ENCODE results near the gene ABR. TPM values are rescaled to one million over a fixed set of nuclear protein-coding genes. Genes with fewer than 3 reads are reported as not detected.
A peak's percentile ranks its signal among the peaks of the same experiment; 100 is the strongest.

The ABR gene
- total RNA-seq, 1 donor from 2014 or later: 70.9 TPM

GRCh38 chr17:1190751-1191331, 11.1 kb upstream of the ABR start:
- H4K20me1 ChIP-seq (ENCODE audit: insufficient read depth, low read length): no peaks in the 10 kb centered on the region
- Mint-ChIP-seq H3K36me3 (ENCODE audit: low read depth, unreplicated experiment) (no peaks in the 10 kb centered on the region), H3K4me1 (ENCODE audit: low read depth, unreplicated experiment) (peaks cover 6% of the 10 kb centered on the region), H3K27ac (ENCODE audit: unreplicated experiment) (peak overlapping the region; percentile 41), H3K9me3 (ENCODE audit: unreplicated experiment) (no peaks in the 10 kb centered on the region), H3K27me3 (ENCODE audit: low read depth, unreplicated experiment) (peaks cover 17% of the 10 kb centered on the region), H3K4me3 (ENCODE audit: unreplicated experiment) (no peak overlapping the region)
- H3K27ac ChIP-seq (ENCODE audit: low read depth, low read length): no peak overlapping the region
- DNase-seq (ENCODE audit: low read depth): peak; percentile 67
- no peaks in the 10 kb centered on the region for H3K36me3 ChIP-seq (ENCODE audit: insufficient read depth, low read length)
- no peak overlapping the region for H3K9ac ChIP-seq (ENCODE audit: low read length)
- FAIRE-seq: no peak
- no peaks in the 10 kb centered on the region for H3K79me2 ChIP-seq (ENCODE audit: insufficient read depth, low read length)
- peaks cover 19% of the 10 kb centered on the region for H3K4me1 ChIP-seq (ENCODE audit: insufficient read depth, low read length)
- no peak overlapping the region for H2AFZ ChIP-seq (ENCODE audit: low read depth, low read length)
- peaks cover 12% of the 10 kb centered on the region for H3K27me3 ChIP-seq (ENCODE audit: insufficient read depth, low read length)
- peak overlapping the region; percentile 45 for H3K4me2 ChIP-seq (ENCODE audit: low read length)
- TF ChIP-seq EZH2 (IDR thresholded peaks at IDR 0.05; ENCODE audit: insufficient read depth, low read length): no peak
- no peak for TF ChIP-seq CTCF (IDR thresholded peaks at IDR 0.05; ENCODE audit: insufficient read depth, low read depth, low read length)
- no peak overlapping the region for H3K4me3 ChIP-seq (ENCODE audit: insufficient read depth, low read depth, low read length)
- no peaks in the 10 kb centered on the region for H3K9me3 ChIP-seq (ENCODE audit: insufficient read depth, low read depth, low read length)

GRCh38 chr17:1188812-1189504, 9.2 kb upstream of the ABR start:
- H3K27ac ChIP-seq (ENCODE audit: low read depth, low read length): no peak overlapping the region
- no peak overlapping the region for H3K4me2 ChIP-seq (ENCODE audit: low read length)
- H3K4me1 ChIP-seq (ENCODE audit: insufficient read depth, low read length): peaks cover 19% of the 10 kb centered on the region
- TF ChIP-seq CTCF (IDR thresholded peaks at IDR 0.05; ENCODE audit: insufficient read depth, low read depth, low read length): no peak
- TF ChIP-seq EZH2 (IDR thresholded peaks at IDR 0.05; ENCODE audit: insufficient read depth, low read length): no peak
- H3K4me3 Mint-ChIP-seq (ENCODE audit: unreplicated experiment): peak overlapping the region; percentile 45
- H3K27me3 ChIP-seq (ENCODE audit: insufficient read depth, low read length): peaks cover 12% of the 10 kb centered on the region
- H4K20me1 ChIP-seq (ENCODE audit: insufficient read depth, low read length): no peaks in the 10 kb centered on the region
- no peak overlapping the region for H3K4me3 ChIP-seq (ENCODE audit: insufficient read depth, low read depth, low read length)
- H3K36me3 ChIP-seq (ENCODE audit: insufficient read depth, low read length): no peaks in the 10 kb centered on the region
- FAIRE-seq (no peak), DNase-seq (ENCODE audit: low read depth) (peak; percentile 39)
- no peaks in the 10 kb centered on the region for H3K9me3 ChIP-seq (ENCODE audit: insufficient read depth, low read depth, low read length)
- no peaks in the 10 kb centered on the region for H3K36me3 Mint-ChIP-seq (ENCODE audit: low read depth, unreplicated experiment)
- peaks cover 19% of the 10 kb centered on the region for H3K27me3 Mint-ChIP-seq (ENCODE audit: low read depth, unreplicated experiment)
- H3K79me2 ChIP-seq (ENCODE audit: insufficient read depth, low read length): no peaks in the 10 kb centered on the region
- no peaks in the 10 kb centered on the region for H3K9me3 Mint-ChIP-seq (ENCODE audit: unreplicated experiment)
- no peak overlapping the region for H3K9ac ChIP-seq (ENCODE audit: low read length)
- no peak overlapping the region for H2AFZ ChIP-seq (ENCODE audit: low read depth, low read length)
- peaks cover 6% of the 10 kb centered on the region for H3K4me1 Mint-ChIP-seq (ENCODE audit: low read depth, unreplicated experiment)
- H3K27ac Mint-ChIP-seq (ENCODE audit: unreplicated experiment): no peak overlapping the region

All from astrocyte (in vitro differentiated cells and primary cell).